Fibroblast of pulmonary artery (primary cell): ENCODE results near the gene TWIST2.

ENCODE experiments used
- DNase-seq: peaks from one replicate; pipeline ENCODE4 v3.0.0-alpha.2; 2010; ENCODE audit warnings: low read depth
- H3K4me3 ChIP-seq: replicated peaks from 2 replicates; pipeline ENCODE4 v1.5.1; 2011; ENCODE audit warnings: low read depth, mild to moderate bottlenecking, control low read depth, low read length, moderate library complexity
- TF ChIP-seq, protein P1 (sequence below): IDR thresholded peaks from 2 replicates; pipeline ENCODE4 v1.5.1; 2011; ENCODE audit warnings: mild to moderate bottlenecking, control low read depth, low read length, inconsistent platforms; ENCODE audit errors: missing control alignments

Gene TWIST2

DNA sequence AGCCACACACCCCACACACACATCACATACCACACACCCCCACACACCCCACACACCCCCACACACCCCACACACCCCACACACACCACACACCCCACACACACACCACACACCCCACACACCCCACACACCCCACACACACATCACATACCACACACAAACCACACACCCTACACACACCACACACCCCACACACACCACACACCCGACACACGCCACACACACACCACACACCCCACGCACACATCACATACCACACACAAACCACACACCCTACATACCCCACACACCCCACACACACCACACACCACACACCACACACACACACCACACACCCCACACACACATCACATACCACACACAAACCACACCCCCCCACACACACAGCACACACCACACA is 22.4 kb downstream of the TWIST2 start:
- DNase-seq = no peak
- TF ChIP-seq, protein P1, sequence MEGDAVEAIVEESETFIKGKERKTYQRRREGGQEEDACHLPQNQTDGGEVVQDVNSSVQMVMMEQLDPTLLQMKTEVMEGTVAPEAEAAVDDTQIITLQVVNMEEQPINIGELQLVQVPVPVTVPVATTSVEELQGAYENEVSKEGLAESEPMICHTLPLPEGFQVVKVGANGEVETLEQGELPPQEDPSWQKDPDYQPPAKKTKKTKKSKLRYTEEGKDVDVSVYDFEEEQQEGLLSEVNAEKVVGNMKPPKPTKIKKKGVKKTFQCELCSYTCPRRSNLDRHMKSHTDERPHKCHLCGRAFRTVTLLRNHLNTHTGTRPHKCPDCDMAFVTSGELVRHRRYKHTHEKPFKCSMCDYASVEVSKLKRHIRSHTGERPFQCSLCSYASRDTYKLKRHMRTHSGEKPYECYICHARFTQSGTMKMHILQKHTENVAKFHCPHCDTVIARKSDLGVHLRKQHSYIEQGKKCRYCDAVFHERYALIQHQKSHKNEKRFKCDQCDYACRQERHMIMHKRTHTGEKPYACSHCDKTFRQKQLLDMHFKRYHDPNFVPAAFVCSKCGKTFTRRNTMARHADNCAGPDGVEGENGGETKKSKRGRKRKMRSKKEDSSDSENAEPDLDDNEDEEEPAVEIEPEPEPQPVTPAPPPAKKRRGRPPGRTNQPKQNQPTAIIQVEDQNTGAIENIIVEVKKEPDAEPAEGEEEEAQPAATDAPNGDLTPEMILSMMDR = no peak
- no peak overlapping the region for H3K4me3 ChIP-seq

DNA sequence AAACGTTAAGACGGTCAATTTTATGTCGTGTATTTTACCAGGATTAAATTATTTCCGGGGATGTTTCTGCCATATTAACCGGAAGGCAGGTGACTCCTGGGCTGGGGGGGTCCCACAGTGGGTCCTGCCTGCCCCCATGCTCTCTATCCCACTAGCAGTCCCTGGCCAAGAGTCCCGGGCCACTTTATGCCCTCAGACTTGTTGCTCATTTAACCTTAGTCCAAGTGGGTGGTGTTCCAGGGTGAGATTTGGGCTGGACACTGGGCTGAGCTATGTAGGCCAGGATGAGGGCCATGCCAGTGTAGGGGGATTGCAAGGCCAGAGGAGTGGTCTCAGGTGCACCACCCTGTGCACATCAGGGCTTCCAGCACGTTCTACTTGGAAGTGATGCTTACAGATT is 24.1 kb downstream of the TWIST2 start:
- DNase-seq = no peak
- H3K4me3 ChIP-seq = no peak overlapping the region
- TF ChIP-seq, protein P1 = no peak

DNA sequence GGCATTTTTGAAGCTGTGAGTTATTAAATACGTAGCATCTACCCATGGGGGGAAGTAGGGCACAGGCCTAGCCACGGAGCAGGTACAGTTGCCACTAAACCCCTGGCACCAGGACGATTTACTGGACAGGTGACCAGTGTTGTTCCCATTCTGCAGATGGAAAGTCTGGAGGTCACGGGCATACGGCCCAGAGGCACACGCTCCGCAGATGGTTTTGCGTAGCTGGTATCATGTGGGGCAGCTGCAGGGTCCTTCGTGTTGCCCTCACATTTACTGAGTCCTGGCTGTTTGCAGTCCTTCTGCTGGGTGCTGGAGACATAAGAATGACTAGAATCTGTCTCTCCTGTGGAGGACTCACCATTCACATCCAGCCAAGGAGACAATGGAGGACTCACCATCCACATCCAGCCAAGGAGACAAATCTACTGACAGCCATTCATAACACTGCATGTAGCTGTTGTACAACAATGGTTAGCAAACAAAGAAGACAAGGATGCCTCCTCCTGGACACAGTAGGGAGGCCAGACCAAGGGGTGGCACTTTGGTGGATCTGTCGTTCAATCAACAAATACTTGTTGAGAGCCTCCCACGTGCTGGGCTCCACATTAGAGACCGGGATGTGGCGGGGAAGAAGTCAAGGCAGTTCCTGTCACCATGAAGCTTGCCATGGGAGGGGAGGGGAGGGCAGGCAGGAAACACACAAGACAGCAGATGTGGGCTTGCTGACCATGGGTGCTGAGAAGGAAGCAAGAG is 24.9 kb downstream of the TWIST2 start:
- TF ChIP-seq, protein P1 = peak; percentile 0
- DNase-seq = no peak
- no peak overlapping the region for H3K4me3 ChIP-seq

DNA sequence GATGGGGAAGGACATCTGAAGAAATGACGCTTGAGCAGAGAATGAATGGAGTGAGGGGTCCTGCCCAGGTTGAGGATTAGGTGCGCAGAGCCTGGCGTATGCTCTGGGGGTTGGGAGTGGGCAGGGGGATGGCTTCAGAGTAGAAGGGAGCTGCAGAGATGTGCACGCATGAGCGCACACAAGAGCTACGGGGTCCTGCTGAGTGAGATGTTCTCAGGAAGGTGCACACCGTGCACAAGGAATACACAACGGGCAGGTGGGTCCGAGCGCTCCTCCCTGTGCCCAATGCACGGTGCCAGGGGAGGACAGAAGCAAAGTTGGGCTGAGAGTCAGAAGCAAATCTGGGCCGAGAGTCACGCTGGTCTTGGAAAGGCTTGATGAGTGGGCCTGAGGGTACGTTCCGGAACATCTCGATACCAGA is 25.5 kb downstream of the TWIST2 start:
- no peak overlapping the region for H3K4me3 ChIP-seq
- TF ChIP-seq, protein P1 = no peak
- no peak for DNase-seq

DNA sequence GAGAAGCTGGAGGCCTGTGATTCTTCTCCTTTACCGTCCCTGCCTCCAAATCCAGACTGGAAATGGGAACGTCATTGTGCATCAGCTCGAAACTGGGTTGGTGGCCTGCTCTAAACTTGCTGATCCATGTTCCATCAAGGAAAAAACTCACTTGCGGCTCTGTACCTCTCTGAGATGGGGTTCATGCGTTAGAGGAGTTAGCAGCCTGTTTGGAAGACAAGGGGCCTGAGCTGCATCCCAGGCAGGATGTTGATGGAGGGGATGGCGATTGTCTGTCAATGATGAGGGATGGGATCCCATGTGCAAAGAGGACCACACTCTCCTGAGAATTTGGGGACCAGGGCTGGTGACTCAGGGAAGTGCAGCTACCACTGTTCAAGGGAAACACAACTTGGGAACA is 26.0 kb downstream of the TWIST2 start:
- H3K4me3 ChIP-seq = no peak overlapping the region
- TF ChIP-seq, protein P1 = no peak
- no peak for DNase-seq

DNA sequence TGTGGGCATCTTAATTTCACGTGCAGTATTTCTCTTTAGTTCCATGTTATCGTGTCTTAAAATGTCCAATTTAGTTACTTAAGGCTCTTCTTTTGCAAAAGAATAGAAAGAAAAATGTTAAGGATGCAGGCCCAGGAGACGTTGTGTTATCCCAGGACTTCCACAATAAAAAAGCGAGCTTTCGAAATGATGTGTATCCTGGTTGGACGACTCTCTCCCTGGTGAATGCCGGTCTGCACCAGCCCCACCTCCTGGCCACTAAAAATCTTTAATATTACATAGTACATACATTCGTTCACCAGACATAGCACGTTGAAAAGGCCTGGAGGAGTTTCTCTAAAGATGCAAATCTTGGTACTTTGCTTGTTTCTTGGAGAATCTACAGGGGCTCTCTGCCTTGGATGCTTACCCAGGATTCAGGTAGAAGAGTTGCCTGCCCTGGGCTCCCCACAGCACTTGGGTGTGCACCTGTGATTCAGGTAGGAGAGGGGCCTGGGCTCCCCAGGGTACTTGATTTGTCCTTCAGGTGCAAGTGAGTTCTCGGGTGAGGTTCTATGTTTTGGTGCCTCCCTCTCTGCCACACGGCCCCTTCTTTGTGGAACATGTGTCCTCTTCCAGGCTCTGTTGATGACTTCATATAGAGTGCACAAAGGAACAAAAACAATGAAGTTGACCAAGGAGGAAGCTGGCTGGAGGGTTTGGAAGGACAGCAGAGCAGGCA is 26.6 kb downstream of the TWIST2 start:
- TF ChIP-seq, protein P1 = peak; percentile 2
- H3K4me3 ChIP-seq = no peak overlapping the region
- DNase-seq = no peak
